Neural cell (in vitro differentiated cells): ENCODE measurements around the gene PLBD2. TPM values are rescaled to one million over a fixed set of nuclear protein-coding genes. Genes with fewer than 3 reads are reported as not detected.

ENCODE experiments used
- H2AFZ ChIP-seq: fragments of 200-600, 300-800 bp; sonication (generic), shearing (Covaris generic); 2 replicates; pipeline ENCODE4 v1.6.0; 2014; ENCODE audit warnings: low read depth, mild to moderate bottlenecking, antibody characterized with exemption, low read length, moderate library complexity
- H3F3A ChIP-seq: fragments of 200-600 bp; shearing (Covaris generic); 2 replicates; pipeline ENCODE4 v1.6.1; 2016; ENCODE audit warnings: mild to moderate bottlenecking, moderate library complexity, mixed read lengths, antibody characterized with exemption, low read length; ENCODE audit not compliant: insufficient read depth, poor library complexity, severe bottlenecking
- H3K27ac ChIP-seq: fragments of 200-600, 300-800 bp; sonication (generic), shearing (Covaris generic); 2 replicates; pipeline ENCODE4 v1.5.1; 2014; ENCODE audit warnings: mild to moderate bottlenecking, low read length, moderate library complexity
- H3K27me3 ChIP-seq: fragments of 300-800, 200-600 bp; sonication (generic), shearing (Covaris generic); 2 replicates; pipeline ENCODE4 v1.6.0; 2014; ENCODE audit warnings: mild to moderate bottlenecking, low read depth, low read length, moderate library complexity; ENCODE audit not compliant: insufficient read depth
- H3K36me3 ChIP-seq: fragments of 300-800, 200-600 bp; sonication (generic), shearing (Covaris generic); 2 replicates; pipeline ENCODE4 v1.5.1; 2014; ENCODE audit warnings: mild to moderate bottlenecking, antibody characterized with exemption, low read length, moderate library complexity; ENCODE audit not compliant: insufficient read depth
- H3K4me2 ChIP-seq: fragments of 300-800, 200-600 bp; sonication (generic), shearing (Covaris generic); 2 replicates; pipeline ENCODE4 v1.6.0; 2014; ENCODE audit warnings: mild to moderate bottlenecking, low read length
- H3K4me3 ChIP-seq: fragments of 300-800, 200-600 bp; sonication (generic), shearing (Covaris generic); 2 replicates; pipeline ENCODE4 v1.5.1; 2014; ENCODE audit warnings: mild to moderate bottlenecking, low read length, moderate library complexity
- H3K79me2 ChIP-seq: fragments of 200-600 bp; shearing (Covaris generic); replicated peaks from 2 replicates; pipeline ENCODE4 v1.6.0; 2014; ENCODE audit warnings: mild to moderate bottlenecking, low read length, moderate library complexity; ENCODE audit not compliant: insufficient read depth
- H3K9ac ChIP-seq: fragments of 300-800, 200-600 bp; sonication (generic), shearing (Covaris generic); 2 replicates; pipeline ENCODE4 v1.6.1; 2016; ENCODE audit warnings: mild to moderate bottlenecking, low read length, mixed read lengths
- H3K9me2 ChIP-seq: fragments of 200-600 bp; shearing (Covaris generic); 2 replicates; pipeline ENCODE4 v1.6.1; 2016; ENCODE audit warnings: mild to moderate bottlenecking, low read length, mixed read lengths; ENCODE audit not compliant: insufficient read depth
- H3K9me3 ChIP-seq: fragments of 200-600, 300-800 bp; sonication (generic), shearing (Covaris generic); 2 replicates; pipeline ENCODE4 v1.6.1; 2016; ENCODE audit warnings: mild to moderate bottlenecking, mixed run types, low read length, moderate library complexity, mixed read lengths
- H4K20me1 ChIP-seq: fragments of 200-600 bp; shearing (Covaris generic); 2 replicates; pipeline ENCODE4 v1.6.1; 2016; ENCODE audit warnings: mild to moderate bottlenecking, mixed run types; ENCODE audit not compliant: insufficient read depth
- CTCF ChIP-seq: fragments of 450-650 bp; IDR thresholded peaks from 2 replicates; pipeline ENCODE4 v1.5.1; 2014; ENCODE audit warnings: antibody characterized with exemption, mild to moderate bottlenecking, moderate library complexity; ENCODE audit not compliant: poor library complexity, severe bottlenecking
- EP300 ChIP-seq: fragments of 450-650 bp; conservative IDR thresholded peaks from 2 replicates; pipeline ENCODE4 v1.6.1; 2014; ENCODE audit warnings: antibody characterized with exemption, mild to moderate bottlenecking, moderate library complexity; ENCODE audit not compliant: poor library complexity, severe bottlenecking
- EZH2 ChIP-seq: fragments of 200-600, 300-800 bp; shearing (Covaris generic), sonication (generic); IDR thresholded peaks from 2 replicates; pipeline ENCODE4 v1.6.1; 2014; ENCODE audit warnings: antibody characterized with exemption, low read length, borderline replicate concordance, mild to moderate bottlenecking; ENCODE audit not compliant: insufficient read depth, poor library complexity, severe bottlenecking
- MXI1 ChIP-seq: fragments of 450-650 bp; conservative IDR thresholded peaks from 2 replicates; pipeline ENCODE4 v1.6.1; 2014; ENCODE audit warnings: antibody characterized with exemption, mild to moderate bottlenecking; ENCODE audit not compliant: poor library complexity, severe bottlenecking
- POLR2AphosphoS5 ChIP-seq: IDR thresholded peaks from 2 replicates; pipeline ENCODE4 v1.6.1; 2012
- RAD21 ChIP-seq: fragments of 450-650 bp; conservative IDR thresholded peaks from 2 replicates; pipeline ENCODE4 v1.6.1; 2014; ENCODE audit warnings: antibody characterized with exemption, mild to moderate bottlenecking, moderate library complexity
- SMC3 ChIP-seq: fragments of 450-650 bp; conservative IDR thresholded peaks from 2 replicates; pipeline ENCODE4 v1.6.1; 2014; ENCODE audit warnings: antibody characterized with exemption, mild to moderate bottlenecking, moderate library complexity; ENCODE audit not compliant: poor library complexity
- TAF1 ChIP-seq: IDR thresholded peaks from 2 replicates; pipeline ENCODE4 v1.6.1; 2012; ENCODE audit warnings: low read depth
- polyA plus RNA-seq: library from polyadenylated mRNA; depleted of rRNA; stranded (reverse); fragments of >200 nt; gene quantifications from 2 replicates; pipeline ENCODE4 v1.2.3, GENCODE V29; 2014
- TF ChIP-seq, protein P1 (sequence below): IDR thresholded peaks from 2 replicates; pipeline ENCODE4 v1.6.1; 2012; ENCODE audit warnings: borderline replicate concordance

Gene PLBD2
- polyA plus RNA-seq, 1 donor from 2014 or later, result 4.8 TPM

- no peaks in the 10 kb centered on the region for H3F3A ChIP-seq
- no peaks in the 10 kb centered on the region for H3K27me3 ChIP-seq
- H3K27ac ChIP-seq, result no peak overlapping the region
- H3K79me2 ChIP-seq, result no peaks in the 10 kb centered on the region
- no peak overlapping the region for H2AFZ ChIP-seq
- no peaks in the 10 kb centered on the region for H3K36me3 ChIP-seq
- TF ChIP-seq SMC3, result no peak
- TF ChIP-seq MXI1, result no peak
- no peak for TF ChIP-seq EZH2
- TF ChIP-seq, protein P1, sequence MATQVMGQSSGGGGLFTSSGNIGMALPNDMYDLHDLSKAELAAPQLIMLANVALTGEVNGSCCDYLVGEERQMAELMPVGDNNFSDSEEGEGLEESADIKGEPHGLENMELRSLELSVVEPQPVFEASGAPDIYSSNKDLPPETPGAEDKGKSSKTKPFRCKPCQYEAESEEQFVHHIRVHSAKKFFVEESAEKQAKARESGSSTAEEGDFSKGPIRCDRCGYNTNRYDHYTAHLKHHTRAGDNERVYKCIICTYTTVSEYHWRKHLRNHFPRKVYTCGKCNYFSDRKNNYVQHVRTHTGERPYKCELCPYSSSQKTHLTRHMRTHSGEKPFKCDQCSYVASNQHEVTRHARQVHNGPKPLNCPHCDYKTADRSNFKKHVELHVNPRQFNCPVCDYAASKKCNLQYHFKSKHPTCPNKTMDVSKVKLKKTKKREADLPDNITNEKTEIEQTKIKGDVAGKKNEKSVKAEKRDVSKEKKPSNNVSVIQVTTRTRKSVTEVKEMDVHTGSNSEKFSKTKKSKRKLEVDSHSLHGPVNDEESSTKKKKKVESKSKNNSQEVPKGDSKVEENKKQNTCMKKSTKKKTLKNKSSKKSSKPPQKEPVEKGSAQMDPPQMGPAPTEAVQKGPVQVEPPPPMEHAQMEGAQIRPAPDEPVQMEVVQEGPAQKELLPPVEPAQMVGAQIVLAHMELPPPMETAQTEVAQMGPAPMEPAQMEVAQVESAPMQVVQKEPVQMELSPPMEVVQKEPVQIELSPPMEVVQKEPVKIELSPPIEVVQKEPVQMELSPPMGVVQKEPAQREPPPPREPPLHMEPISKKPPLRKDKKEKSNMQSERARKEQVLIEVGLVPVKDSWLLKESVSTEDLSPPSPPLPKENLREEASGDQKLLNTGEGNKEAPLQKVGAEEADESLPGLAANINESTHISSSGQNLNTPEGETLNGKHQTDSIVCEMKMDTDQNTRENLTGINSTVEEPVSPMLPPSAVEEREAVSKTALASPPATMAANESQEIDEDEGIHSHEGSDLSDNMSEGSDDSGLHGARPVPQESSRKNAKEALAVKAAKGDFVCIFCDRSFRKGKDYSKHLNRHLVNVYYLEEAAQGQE, result no peak
- no peak for TF ChIP-seq EP300
- TF ChIP-seq POLR2AphosphoS5, result no peak
- TF ChIP-seq CTCF, result no peak
- no peak for TF ChIP-seq RAD21
- TF ChIP-seq TAF1, result no peak
- no peak overlapping the region for H3K4me2 ChIP-seq
- no peak overlapping the region for H3K4me3 ChIP-seq
- no peaks in the 10 kb centered on the region for H3K9me3 ChIP-seq
- H4K20me1 ChIP-seq, result no peaks in the 10 kb centered on the region
- H3K9me2 ChIP-seq, result no peaks in the 10 kb centered on the region
- no peak overlapping the region for H3K9ac ChIP-seq
These were observed 38.6 kb downstream of the PLBD2 start for GRCh38 chr12:113396828-113397496.

GRCh38 chr12:113397497-113398197 is 39.3 kb downstream of the PLBD2 start:
- H3K27ac ChIP-seq, result no peak overlapping the region
- no peaks in the 10 kb centered on the region for H3K9me2 ChIP-seq
- no peak for TF ChIP-seq EZH2
- TF ChIP-seq SMC3, result no peak
- TF ChIP-seq POLR2AphosphoS5, result no peak

More at GRCh38 chr12:113397497-113398197, 39.3 kb downstream of the PLBD2 start:
- H3K27me3 ChIP-seq, result no peaks in the 10 kb centered on the region
- no peak overlapping the region for H3K4me3 ChIP-seq
- H3K4me2 ChIP-seq, result no peak overlapping the region
- no peaks in the 10 kb centered on the region for H3F3A ChIP-seq
- H3K36me3 ChIP-seq, result no peaks in the 10 kb centered on the region
- H2AFZ ChIP-seq, result no peak overlapping the region
- no peaks in the 10 kb centered on the region for H3K9me3 ChIP-seq
- H3K9ac ChIP-seq, result no peak overlapping the region
- H3K79me2 ChIP-seq, result no peaks in the 10 kb centered on the region
- H4K20me1 ChIP-seq, result no peaks in the 10 kb centered on the region
